ENCODE data around the gene RPGRIP1L. TPM values are rescaled to one million over a fixed set of nuclear protein-coding genes. Genes with fewer than 3 reads are reported as not detected.

The RPGRIP1L gene
- total RNA-seq, 4 donors from 2014 or later = 0.53 to 0.75 (median 0.68) TPM

DNA sequence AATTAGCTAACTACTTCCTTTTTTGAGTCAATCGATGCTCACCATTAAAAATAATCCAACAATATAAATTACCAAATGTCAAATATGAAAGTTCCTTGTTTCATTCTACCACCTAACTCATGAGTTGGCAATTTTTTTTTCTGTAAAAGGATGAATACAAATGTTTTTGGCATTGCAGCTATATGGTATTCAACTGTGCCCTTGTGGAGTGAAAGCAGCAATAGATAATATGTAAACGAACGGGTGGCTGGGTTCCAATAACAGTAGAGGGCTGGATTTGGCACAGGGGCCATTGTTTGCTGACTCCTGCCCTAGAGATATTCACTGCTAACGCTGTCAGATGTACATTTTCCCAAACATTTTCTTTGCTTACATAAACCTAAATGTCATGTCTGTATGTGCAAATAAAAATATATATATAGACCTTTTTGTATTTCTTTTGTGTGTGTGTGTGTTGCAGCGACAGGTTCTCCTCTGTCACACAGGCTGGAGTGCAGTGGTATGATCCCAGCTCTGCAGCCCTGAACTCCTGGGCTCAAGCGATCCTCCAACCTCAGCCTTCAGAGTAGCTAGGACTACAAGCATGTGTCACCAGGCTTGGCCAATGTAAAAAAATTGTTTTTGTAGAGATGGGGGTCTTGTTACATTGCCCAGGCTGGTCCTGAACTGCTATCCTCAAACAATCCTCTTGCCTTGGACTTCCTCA is 73.9 kb downstream of the RPGRIP1L start:
- ATAC-seq = no peak
- in situ Hi-C loops (cut with MboI; ENCODE audit: low sequenced_read_pairs in 4 of 4) = no loop called here
- intact Hi-C loops (cut with DNase I; ENCODE audit: low total_unique reads) = no loop called here

DNA sequence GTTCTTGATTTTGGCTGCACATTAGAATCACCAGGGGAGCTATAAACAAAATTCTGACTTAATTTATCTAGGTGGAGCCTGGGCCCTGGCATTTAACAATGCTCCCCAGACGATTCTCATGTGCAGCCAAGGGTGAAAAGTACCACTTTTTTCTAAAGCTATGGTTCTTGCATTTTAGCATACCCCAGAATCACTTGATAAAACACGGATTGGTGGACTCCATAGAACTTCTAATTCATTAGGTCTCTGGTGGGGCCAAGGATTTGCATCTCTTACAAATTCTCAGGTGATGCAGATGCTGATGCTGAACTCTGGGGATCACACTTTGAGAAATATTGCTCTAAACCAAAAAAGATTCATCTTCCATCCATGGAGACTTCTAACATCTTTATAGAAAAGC is 74.5 kb downstream of the RPGRIP1L start:
- DNase-seq = no peak
- H3K4me3 ChIP-seq = no peak overlapping the region
- no peaks in the 10 kb centered on the region for H3K27me3 ChIP-seq
- H3K4me1 ChIP-seq = no peaks in the 10 kb centered on the region
- no peak overlapping the region for H3K27ac ChIP-seq
- in situ Hi-C loops (cut with MboI; ENCODE audit: low sequenced_read_pairs in 4 of 4) (no loop called here), intact Hi-C loops (cut with DNase I; ENCODE audit: low total_unique reads) (no loop called here)
- no peak for ATAC-seq
- TF ChIP-seq POLR2A (IDR thresholded peaks at IDR 0.05) = no peak
- TF ChIP-seq, protein P1, sequence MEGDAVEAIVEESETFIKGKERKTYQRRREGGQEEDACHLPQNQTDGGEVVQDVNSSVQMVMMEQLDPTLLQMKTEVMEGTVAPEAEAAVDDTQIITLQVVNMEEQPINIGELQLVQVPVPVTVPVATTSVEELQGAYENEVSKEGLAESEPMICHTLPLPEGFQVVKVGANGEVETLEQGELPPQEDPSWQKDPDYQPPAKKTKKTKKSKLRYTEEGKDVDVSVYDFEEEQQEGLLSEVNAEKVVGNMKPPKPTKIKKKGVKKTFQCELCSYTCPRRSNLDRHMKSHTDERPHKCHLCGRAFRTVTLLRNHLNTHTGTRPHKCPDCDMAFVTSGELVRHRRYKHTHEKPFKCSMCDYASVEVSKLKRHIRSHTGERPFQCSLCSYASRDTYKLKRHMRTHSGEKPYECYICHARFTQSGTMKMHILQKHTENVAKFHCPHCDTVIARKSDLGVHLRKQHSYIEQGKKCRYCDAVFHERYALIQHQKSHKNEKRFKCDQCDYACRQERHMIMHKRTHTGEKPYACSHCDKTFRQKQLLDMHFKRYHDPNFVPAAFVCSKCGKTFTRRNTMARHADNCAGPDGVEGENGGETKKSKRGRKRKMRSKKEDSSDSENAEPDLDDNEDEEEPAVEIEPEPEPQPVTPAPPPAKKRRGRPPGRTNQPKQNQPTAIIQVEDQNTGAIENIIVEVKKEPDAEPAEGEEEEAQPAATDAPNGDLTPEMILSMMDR (IDR thresholded peaks at IDR 0.05 in 4 of 5, conservative IDR thresholded peaks at IDR 0.05 in 1 of 5) = no peak
- H3K9me3 ChIP-seq = no peaks in the 10 kb centered on the region
- no peaks in the 10 kb centered on the region for H3K36me3 ChIP-seq

More for the DNA sequence above, 73.9 kb downstream of the RPGRIP1L start:
- no peaks in the 10 kb centered on the region for H3K27me3 ChIP-seq
- TF ChIP-seq, protein P1 (IDR thresholded peaks at IDR 0.05 in 4 of 5, conservative IDR thresholded peaks at IDR 0.05 in 1 of 5) = no peak
- no peak for TF ChIP-seq POLR2A (IDR thresholded peaks at IDR 0.05)
- no peak for DNase-seq
- no peaks in the 10 kb centered on the region for H3K4me1 ChIP-seq
- no peak overlapping the region for H3K4me3 ChIP-seq
- no peaks in the 10 kb centered on the region for H3K36me3 ChIP-seq
- no peaks in the 10 kb centered on the region for H3K9me3 ChIP-seq
- no peak overlapping the region for H3K27ac ChIP-seq

DNA sequence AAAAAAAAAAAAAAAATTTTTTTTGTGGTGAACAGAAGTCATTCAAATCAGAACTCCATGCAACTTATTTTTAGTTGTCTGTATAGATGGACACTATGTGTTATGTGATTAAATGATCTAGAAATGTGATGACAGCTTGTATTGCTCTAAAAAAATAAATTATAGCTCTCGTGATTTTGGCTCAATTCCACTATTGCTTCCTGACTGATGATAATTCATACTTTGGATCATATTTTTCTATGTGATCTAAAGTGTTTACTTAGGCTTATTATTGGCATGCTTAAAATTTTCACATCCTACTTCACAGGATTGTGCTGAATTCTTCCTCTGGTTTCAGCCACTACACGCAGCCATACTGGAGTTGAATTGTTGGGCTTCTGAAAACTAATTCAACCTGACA is 76.8 kb downstream of the RPGRIP1L start:
- Histone ChIP-seq H3K27me3 (no peaks in the 10 kb centered on the region), H3K4me1 (no peaks in the 10 kb centered on the region), H3K9me3 (no peaks in the 10 kb centered on the region), H3K4me3 (no peak overlapping the region), H3K27ac (no peak overlapping the region), H3K36me3 (no peaks in the 10 kb centered on the region)
- intact Hi-C loops (cut with DNase I; ENCODE audit: low total_unique reads) (no loop called here), in situ Hi-C loops (cut with MboI; ENCODE audit: low sequenced_read_pairs in 4 of 4) (no loop called here)
- no peak for DNase-seq
- TF ChIP-seq, protein P1 (IDR thresholded peaks at IDR 0.05 in 4 of 5, conservative IDR thresholded peaks at IDR 0.05 in 1 of 5) = no peak
- no peak for TF ChIP-seq POLR2A (IDR thresholded peaks at IDR 0.05)
- ATAC-seq = no peak

DNA sequence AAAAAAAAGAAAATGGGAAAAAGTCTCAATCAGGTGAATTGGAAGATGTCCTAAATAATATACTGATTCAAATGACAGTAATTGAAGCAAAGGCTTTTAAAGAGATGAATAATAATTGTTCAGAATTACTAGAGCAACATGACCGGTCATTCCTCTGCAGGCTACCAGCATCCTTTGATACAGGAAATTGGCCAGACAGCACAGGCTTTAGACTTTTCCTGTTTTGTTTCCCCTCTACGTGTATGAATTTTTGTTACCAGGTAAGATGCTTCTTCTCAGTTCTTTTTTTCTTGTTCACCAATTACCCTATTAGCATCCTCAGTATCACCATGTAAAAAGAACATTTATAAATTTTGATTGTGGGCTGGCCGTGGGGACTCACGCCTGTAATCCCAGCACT is 77.5 kb downstream of the RPGRIP1L start:
- Histone ChIP-seq H3K4me1 (no peaks in the 10 kb centered on the region), H3K4me3 (no peak overlapping the region), H3K27ac (no peak overlapping the region), H3K36me3 (no peaks in the 10 kb centered on the region), H3K9me3 (no peaks in the 10 kb centered on the region), H3K27me3 (no peaks in the 10 kb centered on the region)
- ATAC-seq = no peak
- TF ChIP-seq, protein P1 (IDR thresholded peaks at IDR 0.05 in 4 of 5, conservative IDR thresholded peaks at IDR 0.05 in 1 of 5) = no peak
- no peak for TF ChIP-seq POLR2A (IDR thresholded peaks at IDR 0.05)
- in situ Hi-C loops (cut with MboI; ENCODE audit: low sequenced_read_pairs in 4 of 4) = no loop called here
- no peak for DNase-seq
- intact Hi-C loops (cut with DNase I; ENCODE audit: low total_unique reads) = no loop called here

DNA sequence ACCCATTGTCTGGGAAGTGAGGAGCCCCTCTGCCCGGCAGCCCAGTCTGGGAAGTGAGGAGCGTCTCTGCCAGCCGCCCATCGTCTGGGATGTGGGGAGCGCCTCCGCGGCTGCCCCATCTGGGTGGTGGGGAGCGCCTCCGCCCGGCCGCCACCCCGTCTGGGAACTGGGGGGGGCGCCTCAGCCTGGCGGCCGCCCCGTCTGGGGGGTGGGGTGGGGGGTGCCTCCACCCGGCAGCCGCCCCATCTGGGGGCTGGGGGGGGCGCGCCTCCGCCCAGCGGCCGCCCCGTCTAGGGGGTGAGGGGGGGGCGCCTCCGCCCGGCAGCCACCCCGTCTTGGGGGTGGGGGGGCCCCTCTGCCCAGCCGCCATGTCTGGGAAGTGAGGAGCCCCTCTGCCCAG is 78.4 kb downstream of the RPGRIP1L start:
- Histone ChIP-seq H3K4me3 (no peak overlapping the region), H3K4me1 (no peaks in the 10 kb centered on the region), H3K36me3 (no peaks in the 10 kb centered on the region), H3K9me3 (no peaks in the 10 kb centered on the region), H3K27me3 (no peaks in the 10 kb centered on the region), H3K27ac (no peak overlapping the region)
- in situ Hi-C loops (cut with MboI; ENCODE audit: low sequenced_read_pairs in 4 of 4) = no loop called here
- DNase-seq = no peak
- intact Hi-C loops (cut with DNase I; ENCODE audit: low total_unique reads) = no loop called here
- no peak for ATAC-seq
- TF ChIP-seq, protein P1 (IDR thresholded peaks at IDR 0.05 in 4 of 5, conservative IDR thresholded peaks at IDR 0.05 in 1 of 5) = no peak
- TF ChIP-seq POLR2A (IDR thresholded peaks at IDR 0.05) = no peak

Measured in gastrocnemius medialis (tissue), 4 donors.